ENCODE results near the gene ARHGEF10L. TPM values are rescaled to one million over a fixed set of nuclear protein-coding genes. Genes with fewer than 3 reads are reported as not detected.

ARHGEF10L gene
- total RNA-seq, 4 donors from 2014 or later, result 38.5 to 73.8 (median 41.7) TPM

GRCh38 chr1:17515902-17516301 is 23.6 kb upstream of the ARHGEF10L start:
- Histone ChIP-seq H3K4me3 (no peak overlapping the region), H3K36me3 (no peaks in the 10 kb centered on the region), H3K9me3 (no peaks in the 10 kb centered on the region), H3K27ac (peak overlapping the region in 1 of 4 donors; percentile 34), H3K4me1 (peaks cover 0 to 13% (median 7%) of the 10 kb centered on the region in 4 donors), H3K27me3 (no peaks in the 10 kb centered on the region)
- TF ChIP-seq EP300 (IDR thresholded peaks at IDR 0.05) (no peak), CTCF (IDR thresholded peaks at IDR 0.05) (no peak), POLR2A (IDR thresholded peaks at IDR 0.05) (no peak)
- no peak for DNase-seq (ENCODE audit: low spot score in 2 of 2)
- WGBS, 2 donors, result 38 to 53% methylated on average over 5 of the region's 5 CpGs

GRCh38 chr1:17516303-17517214 is 22.9 kb upstream of the ARHGEF10L start:
- Histone ChIP-seq H3K9me3 (no peaks in the 10 kb centered on the region), H3K27ac (peak overlapping the region in 1 of 4 donors; percentile 34), H3K4me3 (no peak overlapping the region), H3K36me3 (no peaks in the 10 kb centered on the region), H3K4me1 (peaks cover 0 to 13% (median 7%) of the 10 kb centered on the region in 4 donors), H3K27me3 (no peaks in the 10 kb centered on the region)
- 29 to 38% methylated on average over 13 of the region's 13 CpGs for WGBS, 2 donors
- no peak for DNase-seq (ENCODE audit: low spot score in 2 of 2)
- TF ChIP-seq CTCF (IDR thresholded peaks at IDR 0.05) (no peak), POLR2A (IDR thresholded peaks at IDR 0.05) (no peak)

GRCh38 chr1:17520041-17520440 is 19.5 kb upstream of the ARHGEF10L start:
- 74 to 75% methylated on average over 11 to 12 of the region's 12 CpGs for WGBS, 2 donors
- TF ChIP-seq POLR2A (IDR thresholded peaks at IDR 0.05) (no peak), EP300 (IDR thresholded peaks at IDR 0.05) (no peak), CTCF (IDR thresholded peaks at IDR 0.05) (no peak)
- Histone ChIP-seq H3K27ac (no peak overlapping the region), H3K36me3 (no peaks in the 10 kb centered on the region), H3K9me3 (no peaks in the 10 kb centered on the region), H3K27me3 (no peaks in the 10 kb centered on the region), H3K4me1 (peaks cover 0 to 13% (median 7%) of the 10 kb centered on the region in 4 donors), H3K4me3 (no peak overlapping the region)
- DNase-seq (ENCODE audit: low spot score in 2 of 2), result no peak

- WGBS, 2 donors, result 76 to 78% methylated on average over 13 of the region's 13 CpGs
- Histone ChIP-seq H3K4me1 (peaks cover 0 to 13% (median 6%) of the 10 kb centered on the region in 4 donors), H3K27me3 (no peaks in the 10 kb centered on the region), H3K4me3 (no peak overlapping the region), H3K9me3 (no peaks in the 10 kb centered on the region), H3K27ac (no peak overlapping the region), H3K36me3 (no peaks in the 10 kb centered on the region)
- no peak for DNase-seq (ENCODE audit: low spot score in 2 of 2)
- TF ChIP-seq POLR2A (IDR thresholded peaks at IDR 0.05) (no peak), CTCF (IDR thresholded peaks at IDR 0.05) (no peak), EP300 (IDR thresholded peaks at IDR 0.05) (no peak)
Observed at GRCh38 chr1:17520473-17521319, 18.8 kb upstream of the ARHGEF10L start.
